Activated T-cell treated with anti-CD3 and anti-CD28 coated beads, Interleukin-2, amount 50 U/mL, for 4 hours (primary cell): ENCODE data around the gene KCNMB3. TPM values are rescaled to one million over a fixed set of nuclear protein-coding genes. Genes with fewer than 3 reads are reported as not detected.
"Not testable (repeated sequence)": the region's sequence is repeated elsewhere in the genome, so short reads cannot be mapped to it uniquely, and the experiment has no call there.

Experiments
- ATAC-seq, 2 donors: fragments of 200-7000 bp; cut with Tn5 transposase; one replicate each; pipeline ENCODE4 v1.10.0; 2021
- DNase-seq: peaks from one replicate; pipeline ENCODE4 v3.0.0-alpha.2; 2020
- H3K27me3 Mint-ChIP-seq: one replicate; pipeline ENCODE4 v1.8.0; 2021; ENCODE audit warnings: low read depth, mixed read lengths
- H3K36me3 Mint-ChIP-seq: one replicate; pipeline ENCODE4 v1.8.0; 2022; ENCODE audit warnings: mixed read lengths; ENCODE audit not compliant: insufficient read depth
- H3K4me1 Mint-ChIP-seq: one replicate; pipeline ENCODE4 v1.8.0; 2021; ENCODE audit warnings: low read depth, mixed read lengths
- H3K4me3 Mint-ChIP-seq: one replicate; pipeline ENCODE4 v1.8.0; 2021; ENCODE audit warnings: mild to moderate bottlenecking, moderate library complexity, mixed read lengths
- H3K9me3 Mint-ChIP-seq: one replicate; pipeline ENCODE4 v1.8.0; 2021; ENCODE audit warnings: mixed read lengths
- total RNA-seq, 3 donors: library from RNA; stranded (reverse); gene quantifications; one replicate each; pipeline ENCODE4 v1.2.1, GENCODE V29; 2021

Gene KCNMB3
- total RNA-seq, 3 donors from 2014 or later: 0.15 to 0.34 TPM; not detected in 1

DNA sequence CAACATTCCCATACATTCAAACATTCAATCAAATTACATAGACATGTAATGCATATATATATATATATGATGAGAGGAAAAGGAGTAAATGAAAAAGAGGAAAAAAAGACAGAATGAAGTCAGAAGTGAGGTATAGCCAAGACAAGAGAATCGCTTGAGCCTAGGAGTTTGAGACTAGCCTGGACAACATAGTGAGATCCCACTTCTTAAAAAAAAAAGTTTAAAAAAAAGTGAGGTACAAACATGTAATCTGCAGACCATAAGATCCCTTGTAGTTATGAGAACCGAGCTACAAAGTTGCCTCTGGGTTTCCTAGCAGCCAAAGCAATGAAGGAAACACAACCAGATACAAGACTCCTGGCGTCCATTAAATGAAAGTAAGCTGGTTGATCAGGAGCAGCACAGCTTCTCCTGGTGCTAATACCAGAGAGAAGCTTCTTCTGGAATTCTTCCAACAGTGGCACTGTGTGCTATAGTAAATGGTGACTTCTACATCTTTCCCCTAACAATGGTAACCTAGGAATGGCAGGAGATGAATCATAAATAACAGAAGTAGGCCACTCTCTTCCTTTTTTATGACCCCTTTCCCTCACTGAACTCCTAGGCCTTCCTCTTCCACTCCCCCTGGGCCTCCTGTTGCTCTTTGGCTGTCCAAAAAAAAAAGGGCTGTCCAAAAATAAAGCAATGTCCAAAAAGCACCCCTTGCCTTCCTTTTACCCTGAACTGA lies 3.5 kb downstream of the KCNMB3 start:
- Mint-ChIP-seq H3K36me3 (no peaks in the 10 kb centered on the region), H3K27me3 (no peaks in the 10 kb centered on the region), H3K9me3 (no peaks in the 10 kb centered on the region), H3K4me1 (no peaks in the 10 kb centered on the region), H3K4me3 (no peak overlapping the region)
- ATAC-seq (no peak), DNase-seq (no peak)

DNA sequence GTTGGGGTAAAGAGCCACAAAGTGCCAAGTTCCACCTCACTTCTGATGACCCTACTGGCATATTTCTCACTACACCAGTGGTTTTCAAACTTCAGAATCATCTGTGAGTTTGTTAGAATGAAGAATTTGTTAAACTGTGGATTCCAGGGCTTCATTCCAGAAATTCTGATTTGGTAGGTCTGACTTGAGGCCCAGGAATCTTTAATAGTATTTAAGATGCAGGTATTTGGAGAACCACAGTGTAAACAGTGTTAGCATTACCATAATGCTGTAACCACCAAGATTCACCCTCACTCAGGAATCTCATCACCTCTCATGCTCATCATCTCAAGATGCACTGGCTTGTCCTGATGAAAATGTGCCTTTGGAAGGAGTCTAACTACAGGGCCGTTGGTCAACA lies 6.0 kb downstream of the KCNMB3 start:
- H3K36me3 Mint-ChIP-seq: no peaks in the 10 kb centered on the region
- H3K27me3 Mint-ChIP-seq: no peaks in the 10 kb centered on the region
- ATAC-seq (no peak), DNase-seq (no peak)
- no peaks in the 10 kb centered on the region for H3K4me1 Mint-ChIP-seq
- no peak overlapping the region for H3K4me3 Mint-ChIP-seq
- H3K9me3 Mint-ChIP-seq: no peaks in the 10 kb centered on the region

DNA sequence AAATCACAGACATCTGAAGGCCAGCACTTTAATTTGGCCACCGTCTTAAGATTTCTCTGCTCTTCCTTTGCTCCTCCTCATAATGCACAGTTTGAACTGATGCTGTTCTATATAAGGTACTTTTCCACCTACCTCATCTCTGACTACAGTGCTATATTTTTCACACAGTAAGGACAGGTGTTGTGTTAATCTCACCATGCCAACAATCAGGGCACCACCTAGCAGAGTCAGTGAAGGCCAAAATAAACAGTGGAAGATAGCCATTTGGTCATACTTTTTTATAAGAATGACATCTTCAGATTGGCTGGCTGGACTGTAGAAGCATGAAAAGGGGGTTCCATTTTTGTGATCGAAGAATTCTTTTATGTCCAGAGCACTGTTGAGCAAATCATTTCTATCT lies 8.1 kb downstream of the KCNMB3 start:
- not testable (repeated sequence) for H3K4me1 Mint-ChIP-seq, H3K27me3 Mint-ChIP-seq, DNase-seq, H3K36me3 Mint-ChIP-seq, ATAC-seq, H3K9me3 Mint-ChIP-seq, H3K4me3 Mint-ChIP-seq

DNA sequence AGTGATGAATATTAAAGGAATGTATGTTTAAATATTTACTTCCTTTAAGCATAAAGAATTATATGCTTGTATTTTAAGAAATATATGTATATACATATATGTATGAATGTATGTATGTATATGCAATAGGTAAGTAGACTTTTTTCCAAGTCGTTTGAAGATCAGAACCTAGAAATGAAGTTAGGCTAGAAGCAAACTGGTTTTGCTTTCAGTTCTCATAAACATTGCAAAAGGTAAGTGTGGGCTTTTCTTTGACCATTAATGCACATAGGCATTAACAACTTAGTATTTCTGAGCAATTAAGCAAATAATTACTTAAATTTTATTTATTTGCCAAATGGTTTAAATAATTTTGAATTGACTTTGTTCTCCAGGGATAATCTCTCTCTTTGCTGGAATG lies 10.6 kb downstream of the KCNMB3 start:
- H3K4me1 Mint-ChIP-seq, ATAC-seq, DNase-seq, H3K4me3 Mint-ChIP-seq, H3K36me3 Mint-ChIP-seq, H3K9me3 Mint-ChIP-seq, H3K27me3 Mint-ChIP-seq: not testable (repeated sequence)

DNA sequence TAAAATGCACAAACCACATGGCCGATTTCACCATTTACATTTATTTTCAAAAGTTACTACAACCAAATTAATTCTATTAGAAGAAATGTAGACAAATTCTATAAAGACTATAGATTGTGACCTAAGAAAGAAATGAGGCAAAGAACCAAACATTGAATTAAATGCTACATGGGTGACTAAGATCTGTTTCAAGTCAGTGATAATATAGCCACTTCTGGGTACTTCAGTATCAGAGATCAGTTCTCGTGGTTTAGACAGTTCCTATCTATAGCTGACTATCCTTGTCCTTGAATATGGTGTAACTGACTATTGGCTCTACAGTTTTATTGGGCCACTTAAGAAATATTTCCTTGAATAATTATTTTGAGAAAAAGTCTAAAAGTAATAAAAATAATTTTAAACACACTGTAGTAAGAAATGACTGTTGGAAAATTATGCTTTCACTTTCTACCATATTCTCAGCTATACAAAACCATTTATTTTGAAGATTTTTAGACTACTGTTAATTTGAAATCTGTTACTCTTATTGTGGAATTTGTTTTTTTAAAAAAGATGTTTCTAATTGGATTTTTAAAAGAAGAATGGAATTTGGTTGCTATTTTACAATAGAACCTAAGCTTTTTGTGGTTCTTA lies 14.1 kb downstream of the KCNMB3 start:
- ATAC-seq (peak; percentile 35 to 40), DNase-seq (no peak)
- Mint-ChIP-seq H3K4me1 (peaks cover 8% of the 10 kb centered on the region), H3K9me3 (no peaks in the 10 kb centered on the region), H3K27me3 (no peaks in the 10 kb centered on the region), H3K36me3 (peaks cover 14% of the 10 kb centered on the region), H3K4me3 (no peak overlapping the region)

DNA sequence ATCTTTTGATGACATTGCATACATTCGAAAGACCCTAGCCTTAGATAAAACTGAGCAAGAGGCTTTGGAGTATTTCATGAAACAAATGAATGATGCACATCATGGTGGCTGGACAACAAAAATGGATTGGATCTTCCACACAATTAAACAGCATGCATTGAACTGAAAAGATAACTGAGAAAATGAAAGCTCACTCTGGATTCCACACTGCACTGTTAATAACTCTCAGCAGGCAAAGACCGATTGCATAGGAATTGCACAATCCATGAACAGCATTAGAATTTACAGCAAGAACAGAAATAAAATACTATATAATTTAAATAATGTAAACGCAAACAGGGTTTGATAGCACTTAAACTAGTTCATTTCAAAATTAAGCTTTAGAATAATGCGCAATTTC lies 16.7 kb downstream of the KCNMB3 start:
- Mint-ChIP-seq H3K4me1 (peaks cover 8% of the 10 kb centered on the region), H3K9me3 (no peaks in the 10 kb centered on the region), H3K4me3 (no peak overlapping the region), H3K27me3 (no peaks in the 10 kb centered on the region), H3K36me3 (peaks cover 20% of the 10 kb centered on the region)
- ATAC-seq (no peak), DNase-seq (no peak)

- Mint-ChIP-seq H3K9me3 (no peaks in the 10 kb centered on the region), H3K27me3 (no peaks in the 10 kb centered on the region), H3K4me3 (no peak overlapping the region), H3K4me1 (peaks cover 8% of the 10 kb centered on the region), H3K36me3 (peaks cover 23% of the 10 kb centered on the region)
- DNase-seq (no peak), ATAC-seq (no peak)
Observed at GRCh38 chr3:179233043-179233442, 17.9 kb downstream of the KCNMB3 start.

DNA sequence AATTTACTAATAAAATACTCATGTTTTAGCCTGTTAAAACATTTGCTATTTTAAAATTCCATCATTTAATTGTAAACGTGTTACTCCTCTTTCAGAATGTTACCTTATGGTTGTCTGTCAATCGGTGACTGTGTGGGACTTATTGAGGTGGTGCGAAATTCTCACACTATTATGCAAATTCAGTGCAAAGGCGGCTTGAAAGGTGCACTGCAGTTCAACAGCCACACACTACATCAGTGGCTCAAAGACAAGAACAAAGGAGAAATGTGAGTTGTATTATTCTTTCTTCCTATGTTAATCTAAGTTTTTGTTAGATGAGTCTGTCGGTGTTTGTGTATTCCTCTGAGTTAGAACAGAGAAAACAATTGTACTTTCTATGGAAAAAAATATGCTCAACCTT lies 21.7 kb downstream of the KCNMB3 start:
- DNase-seq (no peak), ATAC-seq (no peak)
- Mint-ChIP-seq H3K4me3 (no peak overlapping the region), H3K9me3 (no peaks in the 10 kb centered on the region), H3K36me3 (peaks cover 32% of the 10 kb centered on the region), H3K4me1 (peaks cover 3% of the 10 kb centered on the region), H3K27me3 (no peaks in the 10 kb centered on the region)

DNA sequence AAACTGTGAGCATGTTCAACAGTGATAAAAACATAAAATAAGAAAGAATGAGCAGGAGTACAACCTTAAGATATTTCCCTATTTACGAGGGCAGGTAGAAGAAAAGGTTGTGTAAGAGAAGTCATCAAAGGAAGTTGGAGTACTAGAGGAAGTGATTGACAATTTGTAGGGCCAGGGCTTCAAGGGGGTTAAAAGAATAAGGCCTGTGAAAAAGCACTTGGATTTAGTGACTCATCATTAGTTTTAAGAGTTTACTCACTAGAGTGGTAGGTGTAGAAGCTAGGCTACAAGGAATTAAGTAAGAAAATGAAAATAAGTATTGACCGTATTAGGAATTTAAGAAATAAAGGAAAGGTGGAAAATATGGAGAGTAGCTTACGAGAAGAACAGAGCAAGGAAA lies 23.6 kb downstream of the KCNMB3 start:
- ATAC-seq (no peak), DNase-seq (no peak)
- Mint-ChIP-seq H3K36me3 (peaks cover 32% of the 10 kb centered on the region), H3K9me3 (no peaks in the 10 kb centered on the region), H3K4me3 (no peak overlapping the region), H3K27me3 (no peaks in the 10 kb centered on the region), H3K4me1 (peaks cover 3% of the 10 kb centered on the region)

DNA sequence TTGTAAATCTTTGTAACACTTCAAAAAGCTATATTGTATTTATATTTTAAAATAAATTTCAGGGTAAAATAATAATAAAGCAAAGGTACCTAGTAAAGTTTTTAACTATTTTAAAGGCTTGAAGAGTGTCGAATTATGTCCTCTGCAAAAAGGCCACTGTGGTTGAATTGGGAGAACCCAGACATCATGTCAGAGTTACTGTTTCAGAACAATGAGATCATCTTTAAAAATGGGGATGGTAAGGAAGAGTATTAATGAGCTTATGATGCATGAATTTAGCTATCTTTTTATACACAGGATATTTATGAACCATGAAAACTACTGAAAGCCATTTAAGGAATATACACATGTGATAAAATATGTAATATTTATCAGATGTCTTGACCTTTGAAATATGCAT lies 26.3 kb downstream of the KCNMB3 start:
- DNase-seq (no peak), ATAC-seq (no peak)
- no peak overlapping the region for H3K4me3 Mint-ChIP-seq
- H3K36me3 Mint-ChIP-seq: peaks cover 26% of the 10 kb centered on the region
- H3K9me3 Mint-ChIP-seq: no peaks in the 10 kb centered on the region
- no peaks in the 10 kb centered on the region for H3K27me3 Mint-ChIP-seq
- peaks cover 3% of the 10 kb centered on the region for H3K4me1 Mint-ChIP-seq

GRCh38 chr3:179223548-179223947 lies 27.4 kb downstream of the KCNMB3 start:
- Mint-ChIP-seq H3K27me3 (no peaks in the 10 kb centered on the region), H3K4me1 (peaks cover 3% of the 10 kb centered on the region), H3K36me3 (peaks cover 30% of the 10 kb centered on the region), H3K4me3 (no peak overlapping the region), H3K9me3 (no peaks in the 10 kb centered on the region)
- DNase-seq (no peak), ATAC-seq (no peak)

GRCh38 chr3:179218213-179218612 lies 32.7 kb downstream of the KCNMB3 start:
- not testable (repeated sequence) for ATAC-seq, H3K4me1 Mint-ChIP-seq, H3K9me3 Mint-ChIP-seq, H3K27me3 Mint-ChIP-seq, DNase-seq, H3K4me3 Mint-ChIP-seq
- peaks cover 12% of the 10 kb centered on the region for H3K36me3 Mint-ChIP-seq

- not testable (repeated sequence) for ATAC-seq, H3K27me3 Mint-ChIP-seq, H3K9me3 Mint-ChIP-seq, DNase-seq, H3K4me1 Mint-ChIP-seq, H3K4me3 Mint-ChIP-seq, H3K36me3 Mint-ChIP-seq
Observed at GRCh38 chr3:179215550-179215949, 35.4 kb downstream of the KCNMB3 start.

DNA sequence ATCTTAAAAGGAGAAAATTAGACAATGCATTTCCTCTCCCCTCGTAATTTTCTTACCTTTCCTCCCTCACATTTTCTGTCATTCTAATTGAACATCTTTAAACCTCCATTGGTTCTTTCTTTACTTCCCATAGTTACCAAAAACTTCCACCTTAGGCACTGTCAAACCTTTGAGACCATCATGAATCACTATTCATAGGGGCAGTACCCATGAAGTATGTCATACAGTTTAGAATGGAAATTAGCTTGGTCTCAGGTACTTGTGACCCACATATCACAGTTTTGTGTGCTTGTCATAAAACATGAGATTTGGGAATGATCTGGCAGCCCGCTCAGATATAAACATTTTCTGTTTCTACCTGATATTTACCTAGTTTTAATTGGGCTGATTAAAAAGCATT lies 50.1 kb downstream of the KCNMB3 start:
- Mint-ChIP-seq H3K4me1 (peaks cover 24% of the 10 kb centered on the region), H3K4me3 (no peak overlapping the region), H3K27me3 (no peaks in the 10 kb centered on the region), H3K9me3 (no peaks in the 10 kb centered on the region), H3K36me3 (peaks cover 17% of the 10 kb centered on the region)
- DNase-seq (no peak), ATAC-seq (no peak)

DNA sequence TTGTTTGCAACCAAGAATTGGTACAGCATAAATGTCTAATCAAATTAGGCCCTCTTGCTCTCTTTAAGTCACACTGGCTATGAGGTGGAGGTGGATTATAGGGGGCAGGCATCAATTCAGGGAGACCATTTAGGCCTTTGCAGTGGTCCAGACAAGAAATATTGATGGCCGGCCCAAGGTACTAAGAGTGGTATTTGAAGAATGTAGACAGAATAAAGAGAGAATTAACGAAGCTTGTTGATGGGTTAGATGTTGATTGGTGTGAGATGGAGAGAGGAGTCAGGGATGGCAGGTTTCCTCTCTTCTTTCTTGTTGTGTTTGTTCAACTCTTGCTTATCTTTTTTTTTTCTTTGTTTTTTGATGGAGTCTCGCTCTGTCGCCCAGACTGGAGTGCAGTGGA lies 54.2 kb downstream of the KCNMB3 start:
- H3K27me3 Mint-ChIP-seq: no peaks in the 10 kb centered on the region
- H3K4me1 Mint-ChIP-seq: peaks cover 50% of the 10 kb centered on the region

More for the DNA sequence above, 54.2 kb downstream of the KCNMB3 start:
- ATAC-seq (no peak), DNase-seq (no peak)
- Mint-ChIP-seq H3K9me3 (no peaks in the 10 kb centered on the region), H3K36me3 (peaks cover 14% of the 10 kb centered on the region), H3K4me3 (peak overlapping the region; percentile 20)
